Measurements from ENCODE around the gene USP9Y. TPM values are rescaled to one million over a fixed set of nuclear protein-coding genes. Genes with fewer than 3 reads are reported as not detected.
"Not testable (repeated sequence)": the region's sequence is repeated elsewhere in the genome, so short reads cannot be mapped to it uniquely, and the experiment has no call there.

The USP9Y gene, protein sequence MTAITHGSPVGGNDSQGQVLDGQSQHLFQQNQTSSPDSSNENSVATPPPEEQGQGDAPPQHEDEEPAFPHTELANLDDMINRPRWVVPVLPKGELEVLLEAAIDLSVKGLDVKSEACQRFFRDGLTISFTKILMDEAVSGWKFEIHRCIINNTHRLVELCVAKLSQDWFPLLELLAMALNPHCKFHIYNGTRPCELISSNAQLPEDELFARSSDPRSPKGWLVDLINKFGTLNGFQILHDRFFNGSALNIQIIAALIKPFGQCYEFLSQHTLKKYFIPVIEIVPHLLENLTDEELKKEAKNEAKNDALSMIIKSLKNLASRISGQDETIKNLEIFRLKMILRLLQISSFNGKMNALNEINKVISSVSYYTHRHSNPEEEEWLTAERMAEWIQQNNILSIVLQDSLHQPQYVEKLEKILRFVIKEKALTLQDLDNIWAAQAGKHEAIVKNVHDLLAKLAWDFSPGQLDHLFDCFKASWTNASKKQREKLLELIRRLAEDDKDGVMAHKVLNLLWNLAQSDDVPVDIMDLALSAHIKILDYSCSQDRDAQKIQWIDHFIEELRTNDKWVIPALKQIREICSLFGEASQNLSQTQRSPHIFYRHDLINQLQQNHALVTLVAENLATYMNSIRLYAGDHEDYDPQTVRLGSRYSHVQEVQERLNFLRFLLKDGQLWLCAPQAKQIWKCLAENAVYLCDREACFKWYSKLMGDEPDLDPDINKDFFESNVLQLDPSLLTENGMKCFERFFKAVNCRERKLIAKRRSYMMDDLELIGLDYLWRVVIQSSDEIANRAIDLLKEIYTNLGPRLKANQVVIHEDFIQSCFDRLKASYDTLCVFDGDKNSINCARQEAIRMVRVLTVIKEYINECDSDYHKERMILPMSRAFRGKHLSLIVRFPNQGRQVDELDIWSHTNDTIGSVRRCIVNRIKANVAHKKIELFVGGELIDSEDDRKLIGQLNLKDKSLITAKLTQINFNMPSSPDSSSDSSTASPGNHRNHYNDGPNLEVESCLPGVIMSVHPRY (N-terminal part only)
- polyA plus RNA-seq (2012; ENCODE audit: insufficient read depth, insufficient read length), result not detected

DNA sequence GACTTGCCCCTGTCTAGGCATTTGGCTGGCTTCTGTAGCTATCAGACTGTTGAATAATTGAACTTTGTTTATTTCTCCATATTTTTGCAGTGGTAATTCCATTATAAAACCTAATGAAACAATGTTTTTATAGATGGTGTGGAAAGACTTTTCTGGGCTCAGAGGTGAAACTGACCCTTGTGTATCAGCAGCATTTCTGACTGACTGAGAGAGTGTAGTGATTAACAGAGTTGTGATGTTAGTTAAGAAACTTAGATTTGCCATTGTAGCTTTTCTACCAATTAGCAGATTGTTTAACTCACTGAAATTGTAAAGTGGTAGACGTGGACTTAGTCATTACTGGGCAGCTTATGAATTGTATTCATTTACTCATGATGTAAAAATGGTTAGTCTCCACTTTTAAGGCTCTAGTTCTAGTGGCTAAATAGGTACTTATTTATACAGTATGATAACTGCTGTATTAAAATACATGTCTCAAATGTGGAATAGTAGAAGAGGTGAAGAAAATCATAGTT is at the start of gene USP9Y:
USP9Y (plus strand) TSS at position 51 of the 515 bp plus-strand sequence. CDS start 8,217 bp downstream, outside the sequence.
- H3K4me3 ChIP-seq (ENCODE audit: low read length), result no peak within 1 kb of the TSS
- DNase-seq (ENCODE audit: low read depth, low spot score), result no peak

DNA sequence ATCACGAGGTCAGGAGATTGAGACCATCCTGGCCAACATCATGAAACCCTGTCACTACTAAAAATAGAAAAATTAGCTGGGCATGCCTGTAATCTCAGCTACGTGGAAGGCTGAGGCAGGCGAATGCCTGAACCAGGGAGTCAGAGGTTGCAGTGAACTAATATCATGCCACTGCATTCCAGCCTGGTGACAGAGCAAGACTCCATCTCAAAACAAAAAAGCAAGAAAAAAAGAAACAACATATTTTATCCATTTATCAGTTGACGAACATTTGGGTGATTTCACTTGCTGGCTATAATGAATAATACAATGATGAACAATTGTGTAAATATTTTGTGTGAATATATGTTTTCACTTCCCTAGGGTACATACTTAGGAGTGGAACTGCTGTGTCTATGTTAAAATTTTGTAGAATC is 49.4 kb upstream of the USP9Y start:
- DNase-seq (ENCODE audit: low read depth, low spot score), result no peak
- no peak overlapping the region for H3K4me3 ChIP-seq (ENCODE audit: low read length)

DNA sequence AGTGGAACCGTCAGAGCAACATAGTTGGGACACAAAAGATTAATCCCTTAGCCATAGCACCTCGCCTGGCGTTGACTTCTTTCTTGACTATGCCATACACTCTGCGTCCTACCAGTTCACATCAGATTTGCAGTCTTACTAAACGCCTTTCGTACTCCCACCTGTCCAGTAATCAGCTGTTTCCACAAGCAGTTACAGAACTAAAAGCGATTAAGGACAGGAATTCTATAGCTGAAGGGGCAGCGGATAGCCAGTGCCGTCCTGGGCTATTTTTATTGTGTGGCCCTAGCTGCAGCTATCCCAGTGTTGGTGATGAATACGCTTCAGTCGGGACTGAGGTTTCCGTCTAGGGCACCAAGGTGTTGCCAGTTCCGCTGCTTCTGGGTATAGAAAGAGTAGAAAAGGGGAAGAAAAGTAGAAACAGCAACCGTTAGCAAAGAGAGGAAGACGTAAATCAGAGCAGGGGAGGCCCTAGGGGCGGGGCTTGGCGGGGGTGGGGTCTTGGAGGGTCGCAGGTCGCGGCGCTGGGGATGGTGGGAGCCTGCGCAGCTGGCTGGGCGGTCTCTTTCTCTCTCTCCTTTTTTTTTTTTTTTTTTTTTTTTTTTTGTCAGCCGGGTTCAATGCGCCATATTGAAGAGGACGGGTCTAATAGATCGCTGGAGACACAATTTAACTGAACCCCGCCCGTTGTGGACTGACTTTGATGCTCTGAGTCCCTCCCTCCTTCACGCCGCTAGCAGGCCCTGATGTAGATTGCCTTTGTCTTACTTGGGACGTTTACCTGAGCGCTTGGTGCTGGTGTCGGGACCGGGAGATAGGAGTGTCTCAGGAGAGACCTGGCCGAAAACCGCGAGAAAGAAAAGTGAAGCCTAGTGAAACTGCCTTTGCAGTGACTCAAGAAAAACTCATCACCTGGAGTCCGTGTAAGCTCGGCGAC is 39.0 kb upstream of the USP9Y start:
- peak overlapping the region; percentile 77 for H3K4me3 ChIP-seq (ENCODE audit: low read length)
- DNase-seq (ENCODE audit: low read depth, low spot score), result peak; percentile 75

DNA sequence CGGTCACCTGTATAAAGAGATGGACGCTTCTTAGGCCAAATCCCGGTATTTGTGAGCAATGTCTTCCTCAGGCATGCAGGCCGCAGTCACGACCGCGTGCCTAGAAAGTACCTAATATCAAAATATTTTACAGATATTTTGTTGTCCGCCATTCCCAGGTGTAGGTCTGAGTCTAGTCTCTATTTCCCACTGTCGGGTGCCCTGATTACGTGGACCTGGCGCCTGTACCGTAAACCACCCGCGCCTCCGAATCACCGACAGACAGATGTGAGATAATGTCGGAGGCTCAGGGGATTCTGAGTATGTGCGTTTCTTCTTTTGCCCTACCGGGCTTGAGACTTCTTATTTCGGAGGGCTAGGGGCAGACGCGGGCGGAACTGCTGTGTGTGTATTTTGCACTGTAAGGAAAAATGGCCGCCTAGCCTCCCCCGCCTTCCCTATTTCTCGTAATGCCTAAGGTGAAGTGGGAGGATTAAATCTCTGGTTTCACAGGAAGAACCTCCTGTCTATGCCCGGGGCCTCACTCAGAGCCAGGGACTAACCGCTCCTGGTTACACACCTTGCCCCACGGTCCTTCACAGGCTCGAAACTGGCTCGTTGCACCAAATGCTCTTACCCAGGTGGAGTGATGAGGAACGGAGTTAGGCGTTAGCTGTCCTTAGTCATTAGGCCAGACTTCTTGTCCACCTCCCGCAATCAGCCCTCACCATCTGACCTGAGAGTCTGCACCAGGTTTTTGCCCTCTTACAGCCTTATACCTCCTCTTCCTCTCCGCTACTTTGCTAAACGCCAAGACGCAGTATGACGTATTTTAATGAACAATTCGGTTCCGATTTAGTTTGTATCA is 38.1 kb upstream of the USP9Y start:
- peak overlapping the region; percentile 77 for H3K4me3 ChIP-seq (ENCODE audit: low read length)
- no peak for DNase-seq (ENCODE audit: low read depth, low spot score)

DNA sequence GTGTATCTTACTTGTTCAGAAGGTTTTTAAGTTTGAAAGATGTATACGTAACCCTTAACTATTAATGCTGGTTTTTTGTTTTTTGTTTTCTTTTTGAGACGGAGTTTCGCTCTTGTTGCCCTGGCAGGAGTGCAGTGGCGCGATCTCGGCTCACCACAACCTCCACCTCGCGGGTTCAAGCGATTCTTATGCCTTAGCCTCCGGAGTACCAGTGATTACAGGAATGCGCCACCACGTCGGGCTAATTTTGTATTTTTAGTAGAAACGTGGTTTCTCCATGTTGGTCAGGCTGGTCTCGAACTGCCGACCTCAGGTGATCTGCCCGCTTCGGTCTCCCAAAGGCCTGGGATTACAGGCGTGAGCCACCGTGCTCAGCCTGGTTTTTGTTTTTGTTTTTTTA is 37.2 kb upstream of the USP9Y start:
- DNase-seq (ENCODE audit: low read depth, low spot score); H3K4me3 ChIP-seq (ENCODE audit: low read length): not testable (repeated sequence)

DNA sequence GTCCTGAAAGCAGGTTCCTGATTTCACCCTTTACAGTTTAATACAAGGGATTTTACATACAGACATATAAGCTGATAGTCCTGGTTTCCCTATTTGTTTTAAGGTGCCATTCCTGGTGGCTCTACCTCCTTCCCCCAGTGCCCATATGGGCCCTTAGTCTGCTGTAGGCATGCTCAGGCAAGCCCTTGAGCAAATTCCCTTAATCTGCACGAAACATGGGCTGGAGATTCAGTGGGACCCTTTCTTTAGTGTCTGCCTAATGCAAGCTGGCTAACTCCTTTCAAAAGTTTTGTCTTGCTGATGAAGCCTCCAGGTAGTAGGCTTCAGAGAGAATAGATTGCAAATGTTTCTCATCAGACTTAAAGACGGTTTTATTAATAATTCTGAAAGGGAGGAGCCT is 22.9 kb upstream of the USP9Y start:
- DNase-seq (ENCODE audit: low read depth, low spot score), result no peak
- no peak overlapping the region for H3K4me3 ChIP-seq (ENCODE audit: low read length)

DNA sequence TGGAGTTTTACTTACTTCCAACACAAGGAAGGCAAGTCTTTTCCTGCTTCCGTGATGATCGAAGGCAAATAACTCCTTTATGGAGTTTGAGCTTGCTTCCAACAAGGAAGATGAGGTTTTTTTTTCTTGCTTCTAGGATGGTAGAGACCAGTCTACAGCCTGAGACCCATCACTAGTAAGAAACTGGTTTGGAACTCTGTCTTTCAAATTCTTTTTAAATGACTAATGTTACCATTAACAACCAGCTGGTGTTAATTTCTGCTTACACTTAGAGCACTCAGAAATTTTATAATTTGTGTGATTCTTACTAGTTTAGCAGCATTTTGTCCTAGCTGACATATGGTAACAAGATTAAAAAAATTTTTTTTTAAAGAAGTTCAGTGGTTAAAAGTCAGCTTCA is 19.5 kb upstream of the USP9Y start:
- H3K4me3 ChIP-seq (ENCODE audit: low read length), result no peak overlapping the region
- DNase-seq (ENCODE audit: low read depth, low spot score), result no peak

DNA sequence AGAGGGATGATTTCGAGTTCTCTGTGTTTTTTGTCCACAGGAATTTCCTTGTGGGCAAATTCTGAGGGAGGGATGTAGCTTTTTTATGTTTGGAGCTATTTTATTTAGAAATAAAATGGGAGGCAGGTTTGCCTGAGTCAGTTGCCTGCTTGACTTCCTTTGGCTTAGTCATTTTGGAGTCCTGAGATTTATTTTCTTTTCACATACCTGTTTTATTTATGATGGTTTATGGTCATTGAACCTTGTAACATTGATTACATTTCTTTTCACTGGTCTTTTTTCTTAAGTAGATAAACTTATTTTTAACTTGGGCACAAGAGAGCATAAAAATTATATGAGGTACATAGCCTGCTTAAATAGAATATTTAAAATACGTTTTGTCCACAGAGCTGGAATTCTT is 12.7 kb upstream of the USP9Y start:
- DNase-seq (ENCODE audit: low read depth, low spot score), result no peak
- no peak overlapping the region for H3K4me3 ChIP-seq (ENCODE audit: low read length)

DNA sequence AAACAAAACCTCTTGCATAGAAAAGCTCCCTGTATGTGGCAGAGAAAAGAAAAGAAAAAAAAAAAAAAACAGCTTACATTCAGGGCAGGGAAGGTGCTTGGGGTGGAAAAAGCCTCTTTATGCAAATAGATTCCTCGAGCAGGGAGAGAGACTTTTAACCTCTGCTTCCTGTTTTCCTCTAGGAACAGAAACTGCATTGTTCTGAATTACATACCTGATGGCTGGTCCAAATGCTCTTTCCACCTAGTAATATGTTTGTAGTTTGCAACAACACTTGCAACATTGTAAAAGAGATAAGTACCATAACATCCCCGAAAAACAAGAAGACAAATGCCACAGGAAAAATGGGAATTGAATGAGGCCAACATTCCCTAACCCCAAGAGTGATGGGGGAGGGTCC is 944 bp upstream of the USP9Y start:
- DNase-seq (ENCODE audit: low read depth, low spot score), result no peak
- H3K4me3 ChIP-seq (ENCODE audit: low read length), result no peak overlapping the region

DNA sequence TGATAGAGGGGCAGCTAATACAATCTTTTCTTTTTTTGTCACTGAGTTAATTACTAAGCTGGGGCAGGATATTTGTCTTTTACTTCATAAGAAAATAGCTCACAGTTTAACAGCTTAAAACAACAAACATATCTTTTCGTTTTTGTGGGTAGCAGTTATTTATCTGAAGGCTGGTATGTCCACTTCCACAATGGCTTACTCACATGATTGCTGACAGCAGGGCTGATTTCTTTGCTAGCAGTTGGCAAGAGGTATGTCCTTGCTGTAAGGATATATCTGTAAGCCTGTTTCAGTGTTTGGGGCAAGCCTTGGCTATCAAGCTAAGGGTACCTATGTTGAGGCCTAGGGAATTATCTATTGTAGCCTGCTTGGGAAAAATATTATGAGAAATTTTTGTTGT is 1.1 kb downstream of the USP9Y start:
- H3K4me3 ChIP-seq (ENCODE audit: low read length), result no peak overlapping the region
- DNase-seq (ENCODE audit: low read depth, low spot score), result no peak

DNA sequence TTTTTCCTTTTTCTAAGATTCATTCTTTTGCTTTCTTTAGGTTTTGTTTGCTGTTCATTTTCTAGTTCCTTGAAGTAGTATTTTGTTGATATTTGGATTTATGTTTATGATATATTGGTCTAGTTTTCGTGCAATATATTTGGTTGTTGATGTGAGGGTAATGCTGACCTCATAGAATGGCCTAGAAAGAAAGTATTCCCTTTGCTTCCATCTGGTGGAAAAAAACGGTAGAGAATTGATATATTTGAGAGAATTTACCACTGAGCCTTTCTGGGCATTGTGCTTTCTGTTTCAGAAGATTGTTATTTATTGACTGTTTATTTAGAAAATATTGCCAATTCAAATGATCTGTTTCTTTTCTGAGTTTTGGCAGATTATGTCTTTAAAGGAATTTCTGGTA is 9.4 kb downstream of the USP9Y start:
- no peak overlapping the region for H3K4me3 ChIP-seq (ENCODE audit: low read length)
- DNase-seq (ENCODE audit: low read depth, low spot score), result no peak

DNA sequence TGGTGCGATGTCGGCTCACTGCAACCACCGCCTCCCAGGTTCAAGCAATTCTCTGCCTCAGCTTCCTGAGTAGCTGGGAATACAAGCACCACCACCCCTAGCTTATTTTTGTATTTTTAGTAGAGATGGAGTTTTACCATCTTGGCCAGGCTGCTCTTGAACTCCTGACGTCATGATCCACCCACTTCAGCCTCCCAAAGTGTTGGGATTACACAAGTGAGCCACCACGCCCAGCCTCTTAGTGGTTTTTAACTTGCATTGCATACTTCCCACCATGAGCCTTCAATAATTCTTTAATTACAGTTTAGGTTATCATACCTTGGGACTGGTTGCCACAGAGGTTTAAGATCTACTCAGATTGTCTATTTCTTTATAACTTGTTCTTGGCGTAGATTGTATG is 14.3 kb downstream of the USP9Y start:
- no peak overlapping the region for H3K4me3 ChIP-seq (ENCODE audit: low read length)
- DNase-seq (ENCODE audit: low read depth, low spot score), result no peak

DNA sequence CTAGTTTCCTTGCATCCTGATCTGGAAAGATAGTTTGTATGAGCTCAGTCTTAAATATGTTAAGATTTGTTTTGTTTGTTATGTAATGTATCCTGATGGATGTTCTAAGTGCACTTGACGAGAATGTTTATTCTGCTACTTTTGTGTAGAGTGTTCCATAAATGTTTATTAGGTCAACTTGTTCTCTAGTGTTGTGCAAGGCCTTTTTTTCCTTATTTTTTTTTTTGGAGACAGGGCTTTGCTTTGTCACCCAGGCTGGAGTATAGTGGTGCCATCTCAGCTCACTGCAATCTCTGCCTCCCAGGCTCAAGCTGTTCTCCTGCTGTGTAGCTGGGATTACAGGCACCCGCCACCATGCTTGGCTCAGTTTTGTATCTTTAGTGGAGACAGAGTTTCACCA is 28.7 kb downstream of the USP9Y start:
- H3K4me3 ChIP-seq (ENCODE audit: low read length), result no peak overlapping the region
- DNase-seq (ENCODE audit: low read depth, low spot score), result no peak

DNA sequence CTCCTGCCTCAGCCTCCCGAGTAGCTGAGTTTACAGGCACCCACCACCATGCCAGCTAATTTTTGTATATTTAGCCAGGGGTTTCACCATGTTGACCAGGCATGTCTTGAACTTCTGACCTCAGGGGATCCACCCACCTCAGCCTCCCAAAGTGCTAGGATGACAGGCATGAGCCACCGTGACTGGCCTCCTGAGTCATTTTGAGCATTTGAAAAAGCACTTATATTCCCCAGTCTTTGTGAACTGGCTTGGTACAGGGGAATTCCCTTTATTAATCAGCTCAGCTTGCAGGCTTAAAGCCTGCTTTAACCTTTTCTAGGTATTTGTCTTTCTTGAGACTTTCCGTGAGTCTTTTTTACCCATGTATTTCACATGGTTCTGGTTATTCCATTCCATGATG is 32.6 kb downstream of the USP9Y start:
- DNase-seq (ENCODE audit: low read depth, low spot score), result no peak

DNA sequence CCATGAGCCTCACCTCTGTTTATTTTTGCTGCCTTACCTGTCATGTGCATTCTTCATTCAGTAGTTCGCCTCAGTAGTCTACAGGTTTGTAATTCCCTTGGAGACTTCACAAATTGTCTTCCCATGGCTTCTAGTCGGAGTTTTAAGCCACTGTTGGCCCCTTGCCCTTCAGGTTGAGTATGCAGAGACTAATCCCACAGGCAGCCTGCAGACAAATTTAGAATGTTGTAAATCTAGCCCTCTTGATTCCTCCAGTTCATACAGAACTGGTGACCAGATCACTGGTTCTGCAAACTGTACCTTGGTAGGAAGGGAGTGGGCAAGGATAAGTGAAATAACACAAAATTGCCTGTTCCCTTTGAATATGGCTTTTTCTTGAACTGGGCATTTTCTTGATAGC is 33.0 kb downstream of the USP9Y start:
- H3K4me3 ChIP-seq (ENCODE audit: low read length), result no peak overlapping the region
- DNase-seq (ENCODE audit: low read depth, low spot score), result no peak

More for the DNA sequence above, 32.6 kb downstream of the USP9Y start:
- H3K4me3 ChIP-seq (ENCODE audit: low read length), result no peak overlapping the region

DNA sequence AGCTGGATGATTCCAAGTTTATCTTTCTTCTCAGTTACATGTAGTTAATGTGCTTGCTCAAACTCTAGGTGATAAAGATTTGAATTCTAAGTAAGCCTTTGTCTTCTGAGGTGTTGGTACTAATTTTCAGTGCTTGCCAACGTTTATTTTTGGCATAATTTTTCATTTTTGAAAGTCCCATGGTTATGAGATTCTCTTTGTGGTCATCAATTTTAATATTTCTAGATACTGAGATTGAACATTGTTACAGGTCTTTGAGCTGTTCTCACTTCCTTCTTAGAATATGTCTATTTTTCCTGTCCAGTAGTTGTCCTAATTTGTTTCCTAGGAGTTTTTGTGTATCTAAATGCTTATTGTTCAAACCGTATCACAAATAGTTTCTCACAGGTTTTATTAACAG is 40.4 kb downstream of the USP9Y start:
- no peak overlapping the region for H3K4me3 ChIP-seq (ENCODE audit: low read length)
- no peak for DNase-seq (ENCODE audit: low read depth, low spot score)

DNA sequence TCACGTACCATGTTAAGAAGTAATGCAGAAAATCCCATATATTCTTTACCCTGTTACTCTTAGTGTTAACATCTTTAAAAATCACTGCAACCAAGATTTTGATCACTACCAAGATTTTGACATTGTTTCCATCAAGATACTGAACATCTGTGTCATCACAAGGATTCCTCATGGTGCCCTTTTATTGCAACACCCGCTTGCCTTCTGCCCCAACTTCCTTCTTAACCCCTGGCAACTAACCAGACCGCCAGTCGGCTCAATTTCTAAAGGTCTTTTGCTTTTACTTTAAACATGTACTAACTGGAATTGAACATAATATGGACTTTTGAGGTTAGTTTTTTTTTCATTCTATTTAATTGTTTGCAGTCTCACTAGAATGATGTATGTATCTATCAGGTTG is 41.7 kb downstream of the USP9Y start:
- H3K4me3 ChIP-seq (ENCODE audit: low read length), result no peak overlapping the region
- no peak for DNase-seq (ENCODE audit: low read depth, low spot score)

DNA sequence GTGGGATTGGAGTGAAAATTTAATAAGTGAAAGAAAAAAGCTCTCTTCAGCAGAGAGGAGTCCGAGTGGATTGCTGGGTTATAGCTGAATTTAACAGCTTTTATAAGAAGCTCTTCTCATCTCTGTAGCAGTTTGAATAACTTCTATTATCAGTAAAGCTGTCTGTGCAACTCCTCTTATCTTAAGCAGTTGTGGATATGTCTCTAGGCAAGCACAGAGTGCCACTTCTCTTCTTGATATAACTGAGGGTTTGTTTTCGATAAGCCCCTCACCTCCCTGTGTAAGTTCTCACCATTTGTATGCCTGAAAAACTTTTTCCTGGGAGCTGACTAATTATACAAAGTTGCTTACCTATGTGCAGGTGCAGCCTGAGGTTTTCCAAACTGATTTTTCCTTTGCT is 43.1 kb downstream of the USP9Y start:
- no peak for DNase-seq (ENCODE audit: low read depth, low spot score)

More for the DNA sequence above, 43.1 kb downstream of the USP9Y start:
- H3K4me3 ChIP-seq (ENCODE audit: low read length), result no peak overlapping the region
